Adrenal gland (tissue), 5 donors: ENCODE measurements around the gene ABCG2.

Source experiments
- POLR2A ChIP-seq, 2 donors: fragments of 450-650 bp; IDR thresholded peaks; one replicate each; pipeline ENCODE4 v1.6.1; 2017; ENCODE audit warnings: antibody characterized with exemption in 2 of 2, mild to moderate bottlenecking in 2 of 2, moderate library complexity in 1 of 2
- TF ChIP-seq, protein P1 (sequence below), 6 experiments: fragments of 450-650 bp in 4 of 6; fragments of 200-600 bp in 2 of 6; sonication (generic) in 1 of 6; IDR thresholded peaks; 1 replicate in 5 of 6; 2 replicates in 1 of 6; pipeline versions ENCODE4 v1.5.1 to v1.8.0; 2016 to 2021; ENCODE audit warnings: antibody characterized with exemption in 6 of 6, mild to moderate bottlenecking in 2 of 6, moderate library complexity in 1 of 6
- donor health status: DM: no; HTN: no; CAD: no.

DNA sequence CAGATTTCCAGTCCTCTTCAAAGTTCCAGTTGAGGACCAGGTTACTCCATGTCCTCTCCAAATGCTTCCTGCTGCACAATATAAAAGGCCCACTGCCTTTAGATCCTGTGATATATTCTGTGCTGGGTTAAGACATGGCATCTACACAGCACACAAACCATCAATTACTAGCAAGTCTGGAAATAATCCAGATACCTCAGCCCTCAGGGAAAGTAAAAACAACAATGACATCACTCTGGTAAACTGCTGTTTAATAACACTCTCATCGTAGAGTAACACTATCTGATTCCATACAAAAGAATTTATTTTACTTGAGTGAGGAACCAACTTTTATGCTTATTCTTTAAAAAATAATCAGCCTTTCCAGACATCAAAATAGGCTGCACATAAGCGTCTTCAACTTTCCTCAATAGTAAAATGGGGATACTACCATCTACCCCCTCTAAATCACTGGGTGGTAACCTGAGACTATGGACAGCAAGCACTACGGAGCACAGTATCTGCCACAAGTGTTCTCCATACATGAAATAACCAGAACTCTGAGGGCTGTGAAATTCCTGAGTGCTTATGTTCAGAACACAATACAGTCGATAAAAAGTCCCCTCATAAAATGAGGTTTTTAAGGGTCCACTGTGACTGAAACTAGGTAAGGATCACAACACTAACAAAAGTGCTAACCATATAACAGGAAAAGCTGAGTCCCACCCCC, 53.4 kb downstream of the ABCG2 start:
- TF ChIP-seq, protein P1, sequence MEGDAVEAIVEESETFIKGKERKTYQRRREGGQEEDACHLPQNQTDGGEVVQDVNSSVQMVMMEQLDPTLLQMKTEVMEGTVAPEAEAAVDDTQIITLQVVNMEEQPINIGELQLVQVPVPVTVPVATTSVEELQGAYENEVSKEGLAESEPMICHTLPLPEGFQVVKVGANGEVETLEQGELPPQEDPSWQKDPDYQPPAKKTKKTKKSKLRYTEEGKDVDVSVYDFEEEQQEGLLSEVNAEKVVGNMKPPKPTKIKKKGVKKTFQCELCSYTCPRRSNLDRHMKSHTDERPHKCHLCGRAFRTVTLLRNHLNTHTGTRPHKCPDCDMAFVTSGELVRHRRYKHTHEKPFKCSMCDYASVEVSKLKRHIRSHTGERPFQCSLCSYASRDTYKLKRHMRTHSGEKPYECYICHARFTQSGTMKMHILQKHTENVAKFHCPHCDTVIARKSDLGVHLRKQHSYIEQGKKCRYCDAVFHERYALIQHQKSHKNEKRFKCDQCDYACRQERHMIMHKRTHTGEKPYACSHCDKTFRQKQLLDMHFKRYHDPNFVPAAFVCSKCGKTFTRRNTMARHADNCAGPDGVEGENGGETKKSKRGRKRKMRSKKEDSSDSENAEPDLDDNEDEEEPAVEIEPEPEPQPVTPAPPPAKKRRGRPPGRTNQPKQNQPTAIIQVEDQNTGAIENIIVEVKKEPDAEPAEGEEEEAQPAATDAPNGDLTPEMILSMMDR (IDR thresholded peaks at IDR 0.05), result no peak
- TF ChIP-seq POLR2A (IDR thresholded peaks at IDR 0.05), result no peak
